GM12873 (cell line): ENCODE measurements around the gene GATB.

ENCODE experiments used
- CTCF ChIP-seq: IDR thresholded peaks from 2 replicates; pipeline ENCODE4 v1.5.1; 2012; ENCODE audit warnings: low read depth, mild to moderate bottlenecking, moderate library complexity, low read length, control low read depth; ENCODE audit not compliant: insufficient read depth; ENCODE audit errors: missing control alignments

Gene GATB

GRCh38 chr4:151745481-151746231 is 15.2 kb downstream of the GATB start:
- no peak for TF ChIP-seq CTCF

- TF ChIP-seq CTCF: no peak
Measured at GRCh38 chr4:151744614-151745013, 16.2 kb downstream of the GATB start.

GRCh38 chr4:151743894-151744293 is 16.9 kb downstream of the GATB start:
- TF ChIP-seq CTCF: no peak

GRCh38 chr4:151743128-151743854 is 17.5 kb downstream of the GATB start:
- TF ChIP-seq CTCF: no peak

GRCh38 chr4:151738720-151739517 is 21.9 kb downstream of the GATB start:
- no peak for TF ChIP-seq CTCF

GRCh38 chr4:151736361-151736760 is 24.4 kb downstream of the GATB start:
- TF ChIP-seq CTCF: no peak
